ENCODE measurements around the gene SPATC1L.

- no peak for TF ChIP-seq REST (IDR thresholded peaks at IDR 0.05)
- TF ChIP-seq POLR2A (IDR thresholded peaks at IDR 0.05; ENCODE audit: low read length) = no peak
- no peak for TF ChIP-seq CHD2 (IDR thresholded peaks at IDR 0.05; ENCODE audit: low read length, partially characterized antibody)
- no peak for TF ChIP-seq MAZ (IDR thresholded peaks at IDR 0.05; ENCODE audit: borderline replicate concordance, low read depth, low read length)
- TF ChIP-seq MAX (IDR thresholded peaks at IDR 0.05) = no peak
- TF ChIP-seq CTCF (IDR thresholded peaks at IDR 0.05) = no peak
- TF ChIP-seq HMGXB4 (CRISPR knock-in tag; IDR thresholded peaks at IDR 0.05; ENCODE audit: borderline replicate concordance) = no peak
- no peak for TF ChIP-seq NPAS2 (CRISPR knock-in tag; IDR thresholded peaks at IDR 0.05; ENCODE audit: borderline replicate concordance)
- TF ChIP-seq MAFK (IDR thresholded peaks at IDR 0.05; ENCODE audit: partially characterized antibody) = no peak
- TF ChIP-seq HDAC2 (IDR thresholded peaks at IDR 0.05) = no peak
- TF ChIP-seq ZNF302 (CRISPR knock-in tag; IDR thresholded peaks at IDR 0.05) = no peak
- no peak for TF ChIP-seq ESRRA (IDR thresholded peaks at IDR 0.05; ENCODE audit: borderline replicate concordance, low read length)
- no peak for TF ChIP-seq FOXS1 (CRISPR knock-in tag; IDR thresholded peaks at IDR 0.05)
- TF ChIP-seq EP300 (IDR thresholded peaks at IDR 0.05) = no peak
Observed at GRCh38 chr21:46173573-46173972, 10.7 kb downstream of the SPATC1L start.
